GM12892 (cell line): ENCODE measurements around the gene P2RX6.

ENCODE experiments used
- DNase-seq: peaks from one replicate; pipeline ENCODE4 v3.0.0; 2011; ENCODE audit not compliant: insufficient read length
- FAIRE-seq: peaks from 2 replicates; lab custom pipeline; 2011; peaks lifted over from hg19 to GRCh38; lab: Jason Lieb, UNC
- POLR2A ChIP-seq: IDR thresholded peaks from 2 replicates; pipeline ENCODE4 v1.6.1; 2011; ENCODE audit warnings: low read depth, low read length, control low read depth
- POLR2AphosphoS5 ChIP-seq: IDR thresholded peaks from 2 replicates; pipeline ENCODE4 v1.6.1; 2011; ENCODE audit warnings: low read depth, low read length, control low read depth
- TAF1 ChIP-seq: IDR thresholded peaks from 2 replicates; pipeline ENCODE4 v1.6.1; 2011; ENCODE audit warnings: low read depth, mild to moderate bottlenecking, control low read depth, low read length, borderline replicate concordance

P2RX6 gene

DNA sequence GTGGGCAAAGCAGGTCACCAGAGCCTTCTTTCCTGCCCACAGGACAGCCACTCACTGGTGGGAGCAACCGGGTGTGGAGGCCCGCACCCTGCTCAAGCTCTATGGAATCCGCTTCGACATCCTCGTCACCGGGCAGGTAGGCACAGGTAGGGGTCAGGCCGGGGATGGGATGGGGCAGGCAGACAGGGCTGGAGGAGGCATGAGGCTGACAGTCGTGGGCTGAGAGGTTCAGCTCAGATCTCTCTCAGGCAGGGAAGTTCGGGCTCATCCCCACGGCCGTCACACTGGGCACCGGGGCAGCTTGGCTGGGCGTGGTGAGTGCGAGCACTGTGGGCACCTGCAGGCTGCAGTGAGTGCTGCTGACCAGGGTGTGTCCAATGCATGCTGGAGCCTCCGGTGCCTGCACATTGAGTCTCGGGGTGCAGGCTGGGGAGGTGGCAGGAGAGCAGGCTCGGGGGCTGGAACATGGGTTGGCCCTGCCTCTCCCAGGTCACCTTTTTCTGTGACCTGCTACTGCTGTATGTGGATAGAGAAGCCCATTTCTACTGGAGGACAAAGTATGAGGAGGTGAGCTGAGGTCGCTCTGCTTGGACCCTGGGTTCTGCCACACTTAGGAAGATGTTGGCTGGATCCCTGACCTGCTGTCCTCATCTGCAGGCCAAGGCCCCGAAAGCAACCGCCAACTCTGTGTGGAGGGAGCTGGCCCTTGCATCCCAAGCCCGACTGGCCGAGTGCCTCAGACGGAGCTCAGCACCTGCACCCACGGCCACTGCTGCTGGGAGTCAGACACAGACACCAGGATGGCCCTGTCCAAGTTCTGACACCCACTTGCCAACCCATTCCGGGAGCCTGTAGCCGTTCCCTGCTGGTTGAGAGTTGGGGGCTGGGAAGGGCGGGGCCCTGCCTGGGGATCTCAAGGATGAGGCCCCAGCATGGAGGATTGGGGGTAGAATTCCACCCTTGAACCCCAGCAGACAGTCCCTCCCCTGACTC, 11.1 kb downstream of the P2RX6 start:
- TF ChIP-seq POLR2AphosphoS5 (no peak), TAF1 (no peak), POLR2A (no peak)
- DNase-seq, result no peak
- FAIRE-seq, result no peak

DNA sequence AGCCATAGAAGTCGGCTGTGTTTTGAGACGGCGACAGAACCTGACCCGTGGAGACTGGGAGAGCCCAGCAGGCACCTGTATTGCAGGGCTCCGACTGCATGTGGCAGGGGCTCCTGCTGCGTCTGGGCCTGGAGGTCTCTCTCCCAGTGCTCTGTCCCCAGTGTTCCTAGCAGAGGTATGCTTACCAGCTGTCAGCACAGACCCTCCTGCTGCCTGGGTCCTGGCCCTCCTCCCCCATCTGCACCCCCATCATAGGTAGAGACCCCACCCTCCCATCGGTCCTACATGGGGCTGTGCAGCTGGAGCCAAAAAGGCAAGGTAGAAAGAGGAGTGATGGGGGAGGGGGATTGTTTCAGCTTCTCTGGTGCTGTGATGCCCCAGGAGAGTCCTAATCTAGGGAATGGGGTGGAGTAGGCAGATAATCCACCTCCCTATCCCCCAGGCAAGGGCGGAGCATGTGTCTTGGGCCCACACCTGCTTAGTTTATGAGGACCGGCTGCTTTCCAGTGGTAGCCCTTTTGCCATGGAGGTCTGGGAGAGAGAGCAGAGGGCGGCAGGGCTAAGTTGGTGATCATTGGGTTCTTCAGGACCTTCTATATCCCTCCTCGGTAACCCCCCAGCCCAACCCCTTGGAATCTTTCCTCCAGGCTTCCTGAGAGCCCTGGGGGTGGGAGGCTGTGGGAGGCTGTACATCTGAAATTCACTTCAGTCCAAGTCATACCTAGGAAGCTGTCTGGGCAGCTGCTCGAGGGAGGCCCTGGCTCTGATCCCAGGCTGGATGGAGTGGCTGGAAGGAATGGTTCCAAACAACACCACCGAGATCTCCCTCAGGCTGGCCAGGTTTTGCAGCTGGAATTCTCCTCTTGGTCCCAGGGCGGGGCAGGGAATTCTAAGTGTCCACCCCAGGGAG, 12.1 kb downstream of the P2RX6 start:
- DNase-seq (no peak), FAIRE-seq (no peak)
- TF ChIP-seq POLR2A (no peak), TAF1 (no peak), POLR2AphosphoS5 (no peak)

DNA sequence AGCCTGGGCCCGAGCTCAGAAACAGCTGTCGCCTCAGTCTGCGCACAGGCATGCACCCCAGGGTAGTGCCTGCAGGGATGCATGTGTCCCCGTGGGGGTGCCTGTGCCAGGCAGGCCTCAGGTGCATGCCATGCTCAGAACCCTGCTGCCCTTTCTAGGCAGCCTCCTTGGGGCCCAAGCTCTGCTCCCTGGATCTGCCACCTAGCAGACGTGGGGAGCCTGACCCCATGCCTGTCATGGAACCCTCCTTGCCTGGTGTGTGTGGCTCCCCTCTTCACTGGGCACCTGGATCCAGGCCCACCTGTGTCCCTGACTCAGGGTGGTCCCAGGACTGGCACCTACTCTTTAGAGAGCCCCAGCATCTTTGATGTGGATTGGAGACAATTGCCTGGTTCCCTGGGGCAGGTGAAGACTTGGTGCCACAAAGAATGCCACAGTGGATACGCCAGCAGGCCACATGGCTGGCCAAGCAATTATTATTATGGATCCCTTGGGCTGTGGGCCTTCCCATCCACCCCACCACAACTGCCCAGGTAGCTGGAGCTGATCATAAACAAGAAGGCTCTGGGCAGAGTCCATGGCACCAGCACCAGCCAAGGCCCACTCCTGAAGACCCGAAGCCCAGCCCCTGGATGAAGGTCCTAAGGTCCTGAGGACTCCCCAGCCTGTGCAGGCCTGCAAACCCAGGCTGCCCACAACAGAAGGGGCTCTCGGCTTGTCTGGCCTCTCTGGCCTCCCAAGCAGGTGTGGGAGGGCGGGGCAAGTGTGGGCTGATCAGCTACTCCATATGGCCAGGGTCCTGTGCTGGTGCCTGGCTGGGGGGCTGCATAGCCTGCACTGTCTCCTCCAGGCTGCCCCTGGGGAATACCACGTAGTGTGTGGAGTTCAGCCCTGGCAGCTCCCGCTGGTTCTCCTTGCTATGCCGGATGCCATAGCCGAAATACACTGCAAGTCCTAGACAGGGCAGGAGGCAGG, 13.6 kb downstream of the P2RX6 start:
- DNase-seq (no peak), FAIRE-seq (no peak)
- TF ChIP-seq TAF1 (no peak), POLR2A (no peak), POLR2AphosphoS5 (no peak)

DNA sequence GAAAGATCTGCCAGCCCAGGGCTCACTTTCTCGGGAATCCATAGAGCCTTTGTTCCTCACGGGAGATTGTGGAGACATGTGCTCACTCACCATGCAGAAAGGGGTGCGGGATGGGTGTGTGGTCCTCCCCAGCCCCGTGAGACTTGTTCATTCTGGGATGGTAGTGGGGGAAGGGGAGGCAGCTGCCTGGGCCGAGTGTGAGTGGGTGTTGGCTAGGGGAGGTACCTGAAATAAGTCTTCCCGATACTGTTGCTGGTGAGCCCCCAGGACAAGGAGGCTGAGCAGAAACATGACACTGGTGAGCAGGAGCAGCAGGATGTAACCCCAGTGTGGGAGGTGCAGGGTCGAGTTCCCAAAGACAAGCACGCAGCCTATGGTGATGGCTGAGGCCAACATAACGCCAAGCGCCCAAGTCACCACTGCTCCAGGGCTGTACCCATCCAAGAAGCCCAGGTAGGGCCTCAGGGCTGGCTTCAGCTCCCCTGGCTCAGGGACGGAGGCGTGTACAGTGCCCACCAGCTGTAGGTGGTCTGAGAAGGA, 14.6 kb downstream of the P2RX6 start:
- no peak for TF ChIP-seq POLR2A
- no peak for TF ChIP-seq POLR2AphosphoS5
- no peak for TF ChIP-seq TAF1
- DNase-seq, result no peak
- no peak for FAIRE-seq

DNA sequence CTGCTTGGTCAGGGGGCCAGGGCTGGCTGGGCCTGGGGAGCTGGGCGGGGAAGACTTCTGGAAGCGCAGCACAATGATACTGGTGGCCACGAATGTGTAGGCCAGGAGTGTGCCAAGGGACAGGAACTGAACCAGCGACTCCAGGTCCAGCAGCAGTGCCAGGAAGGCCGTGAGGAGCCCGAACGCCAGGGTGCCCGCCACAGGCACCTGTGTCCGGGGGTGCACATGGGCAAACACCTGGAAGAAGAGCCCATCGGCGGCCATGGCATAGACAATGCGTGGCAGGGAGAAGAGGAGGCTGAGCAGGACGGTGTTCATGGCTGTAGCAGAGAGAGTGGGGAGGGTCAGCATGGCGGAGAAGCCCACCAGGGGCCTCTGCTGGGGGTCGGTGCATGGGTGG, 15.1 kb downstream of the P2RX6 start:
- TF ChIP-seq POLR2A, result no peak
- DNase-seq, result no peak
- FAIRE-seq, result no peak

DNA sequence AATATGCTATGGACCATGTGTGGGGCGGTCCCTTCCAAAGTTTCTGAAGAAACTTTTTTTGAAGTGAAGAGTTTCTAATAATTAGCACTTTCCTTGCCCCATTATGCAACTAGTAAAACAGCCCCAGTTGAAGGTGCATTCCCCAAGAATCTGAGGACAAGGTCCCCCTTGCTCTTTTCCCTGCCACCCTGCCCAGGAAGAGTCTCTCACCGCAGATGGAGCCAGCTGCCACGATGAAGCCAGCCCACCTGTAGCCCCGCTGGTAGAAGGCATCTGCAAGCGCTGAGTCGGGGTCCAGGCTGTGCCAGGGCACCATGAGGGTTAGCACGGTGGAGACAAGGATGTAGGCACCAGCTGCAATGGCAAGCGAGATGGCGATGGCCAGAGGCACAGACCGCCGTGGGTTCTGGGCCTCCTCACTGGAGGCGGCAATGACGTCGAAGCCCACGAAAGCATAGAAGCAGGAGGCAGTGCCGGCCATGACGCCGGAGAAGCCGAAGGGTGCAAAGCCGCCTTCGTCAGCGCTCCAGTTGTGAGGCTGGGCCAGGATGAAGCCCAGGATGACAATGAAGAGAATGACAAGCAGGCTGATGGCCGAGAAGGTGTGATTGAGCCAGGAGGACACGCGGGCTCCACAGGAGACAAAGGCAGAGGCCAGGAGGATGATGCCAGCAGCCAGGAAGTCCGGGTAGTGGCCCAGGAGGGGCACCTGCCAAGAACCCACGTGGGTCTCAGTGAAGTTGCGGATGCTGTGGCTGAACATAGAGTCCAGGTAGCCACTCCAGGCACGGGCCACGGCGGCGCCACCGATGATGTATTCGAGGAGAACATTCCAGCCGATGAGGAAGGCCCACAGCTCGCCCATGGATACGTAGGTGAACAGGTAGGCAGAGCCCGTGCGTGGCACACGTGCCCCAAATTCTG, 15.9 kb downstream of the P2RX6 start:
- FAIRE-seq (no peak), DNase-seq (no peak)
- TF ChIP-seq POLR2A (no peak), POLR2AphosphoS5 (no peak), TAF1 (no peak)

DNA sequence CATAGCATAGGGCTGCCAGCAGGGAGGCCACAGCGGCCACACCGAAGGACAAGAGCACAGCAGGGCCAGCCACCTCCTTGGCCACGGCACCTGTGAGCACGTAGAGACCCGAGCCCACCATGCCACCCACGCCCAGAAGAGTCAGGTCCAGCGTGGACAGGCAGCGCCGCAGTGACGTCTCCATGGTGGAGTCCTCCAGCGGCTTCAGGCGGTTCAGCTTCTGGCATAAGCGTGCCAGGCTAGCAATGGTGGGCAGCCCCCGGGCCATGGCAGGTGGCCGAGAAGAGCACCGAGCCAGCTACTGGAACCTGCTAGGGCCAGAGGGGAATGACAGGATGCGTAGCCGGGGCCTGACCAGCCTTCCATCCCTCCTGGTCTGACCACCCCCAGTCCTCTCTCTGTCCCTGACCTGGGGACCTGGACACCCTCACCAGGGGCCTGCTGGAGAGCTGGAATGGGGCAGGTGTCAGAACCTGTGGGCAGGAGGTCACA, 16.6 kb downstream of the P2RX6 start:
- FAIRE-seq (no peak), DNase-seq (no peak)
- TF ChIP-seq POLR2AphosphoS5 (no peak), POLR2A (no peak), TAF1 (no peak)

DNA sequence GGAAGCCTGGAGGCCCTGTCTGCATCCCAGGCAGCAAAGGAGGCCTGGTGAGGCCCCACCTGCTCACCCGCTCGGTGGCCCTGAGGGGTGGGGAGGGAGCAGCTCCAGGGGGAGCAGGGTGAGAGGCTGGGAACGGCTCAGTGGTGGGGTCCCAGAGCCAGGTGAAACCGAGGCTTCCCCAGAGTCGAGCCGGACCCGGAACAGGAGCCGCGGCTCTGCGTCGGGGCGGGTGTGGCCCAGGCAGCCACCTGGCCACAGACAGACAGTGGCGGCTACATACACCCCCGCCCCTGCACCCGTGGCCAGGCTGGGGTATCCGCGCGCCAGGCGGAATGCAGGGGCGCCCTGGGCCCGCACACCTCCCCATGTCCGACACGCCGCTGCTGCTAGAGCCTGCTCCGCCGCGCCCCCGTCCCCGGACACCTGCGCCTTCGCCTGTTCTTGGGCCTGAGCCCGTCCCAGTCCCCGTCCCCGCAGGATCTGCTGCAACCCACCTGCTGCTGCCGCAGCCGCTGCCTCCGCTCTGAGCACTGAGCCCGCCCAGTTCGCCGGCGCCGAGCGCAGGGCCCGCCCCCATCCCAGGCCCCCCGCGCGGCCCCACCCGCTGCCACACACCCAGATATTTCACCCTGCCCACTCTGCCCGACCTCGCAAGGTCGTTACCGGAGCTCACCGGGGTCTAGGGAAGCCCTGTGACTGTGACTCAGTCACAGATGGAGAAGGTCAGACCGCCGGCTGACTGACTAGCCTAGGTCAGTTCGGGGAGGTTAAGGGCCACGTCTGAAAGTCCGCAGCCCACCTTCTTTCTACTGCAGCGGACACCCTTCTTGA, 17.3 kb downstream of the P2RX6 start, which contains the start of gene SLC7A4:
Gene SLC7A4, minus strand, starts transcription at position 525 of the 831 bp plus-strand sequence. CDS start 749 bp downstream, outside the sequence.
- no peak for DNase-seq
- no peak for FAIRE-seq
- TF ChIP-seq POLR2AphosphoS5 (no peak), TAF1 (no peak), POLR2A (no peak)
